Activated T-helper 1 cell treated with Interleukin-2 at 50 U/mL for 16 hours (primary cell): ENCODE data around the gene WBP2.

Experiments used
- DNase-seq: peaks from one replicate; pipeline ENCODE4 v3.0.0-alpha.2; 2020; ENCODE audit warnings: low read depth

WBP2 gene

GRCh38 chr17:75855310-75856061, at the start of gene WBP2:
Gene WBP2 (minus strand): TSS chr17:75855335. CDS start chr17:75855297, 38 bp downstream.
- peak; percentile 91 for DNase-seq

DNA sequence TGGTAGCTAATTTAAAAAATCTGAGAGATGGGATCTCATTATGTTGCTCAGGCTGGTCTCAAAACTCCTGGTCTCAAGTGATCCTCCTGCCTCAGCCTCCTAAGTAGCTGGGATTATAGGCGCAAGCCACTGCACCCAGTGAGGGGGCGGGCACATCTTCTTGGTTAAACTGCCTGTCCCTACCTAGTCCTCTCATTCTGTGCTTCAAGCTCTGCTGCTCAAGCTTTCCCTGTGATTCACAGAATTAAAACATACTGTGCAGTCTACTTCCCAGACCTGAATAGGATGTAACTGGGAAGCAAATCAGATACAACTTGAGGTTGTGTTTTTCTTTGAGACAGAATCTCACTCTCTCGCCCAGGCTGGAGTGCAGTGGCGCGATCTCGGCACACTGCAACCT, 47.3 kb upstream of the WBP2 start:
- DNase-seq: no peak

- no peak for DNase-seq
Observed at GRCh38 chr17:75901727-75902126, 46.6 kb upstream of the WBP2 start.

DNA sequence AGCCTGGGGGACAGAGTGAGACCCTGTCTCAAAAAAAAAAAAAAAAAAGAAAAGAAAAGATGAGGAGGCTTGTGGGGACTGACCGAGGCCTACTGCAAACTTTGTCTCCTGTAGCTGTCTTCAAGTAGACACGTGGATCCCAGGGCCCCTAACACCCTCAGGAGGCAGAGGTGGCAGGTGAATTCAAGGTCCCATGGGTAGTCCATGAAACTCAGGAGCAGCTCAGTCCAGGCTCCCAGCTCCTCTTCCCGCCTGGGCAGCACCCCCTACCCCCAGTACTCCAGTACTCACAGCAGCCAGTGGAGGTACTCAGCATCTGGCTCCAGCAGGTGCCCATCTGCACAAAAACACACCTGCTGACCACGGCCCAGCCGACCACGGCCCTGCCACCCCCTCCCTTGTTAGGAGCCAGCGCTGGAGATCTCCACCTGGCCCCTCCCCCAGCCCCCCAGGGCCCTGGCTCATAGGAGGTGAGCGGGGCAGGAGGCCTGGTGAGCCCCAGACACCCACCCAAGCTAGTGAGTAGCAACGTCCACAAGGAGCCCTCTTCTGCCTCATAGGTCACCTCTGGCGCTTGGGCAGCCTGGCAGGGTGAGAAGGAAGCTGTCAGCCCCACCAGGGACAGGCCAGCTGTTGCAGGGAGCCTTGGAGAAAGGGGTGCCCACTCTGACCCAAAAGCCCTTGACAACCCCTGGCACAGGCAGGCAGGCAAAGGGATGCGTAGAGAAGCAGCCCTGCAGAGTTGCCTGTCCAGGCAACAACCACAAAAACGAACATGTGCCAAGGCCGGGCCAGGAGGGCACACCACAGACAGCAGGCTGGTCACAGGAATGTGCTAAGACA, 45.8 kb upstream of the WBP2 start:
- no peak for DNase-seq

DNA sequence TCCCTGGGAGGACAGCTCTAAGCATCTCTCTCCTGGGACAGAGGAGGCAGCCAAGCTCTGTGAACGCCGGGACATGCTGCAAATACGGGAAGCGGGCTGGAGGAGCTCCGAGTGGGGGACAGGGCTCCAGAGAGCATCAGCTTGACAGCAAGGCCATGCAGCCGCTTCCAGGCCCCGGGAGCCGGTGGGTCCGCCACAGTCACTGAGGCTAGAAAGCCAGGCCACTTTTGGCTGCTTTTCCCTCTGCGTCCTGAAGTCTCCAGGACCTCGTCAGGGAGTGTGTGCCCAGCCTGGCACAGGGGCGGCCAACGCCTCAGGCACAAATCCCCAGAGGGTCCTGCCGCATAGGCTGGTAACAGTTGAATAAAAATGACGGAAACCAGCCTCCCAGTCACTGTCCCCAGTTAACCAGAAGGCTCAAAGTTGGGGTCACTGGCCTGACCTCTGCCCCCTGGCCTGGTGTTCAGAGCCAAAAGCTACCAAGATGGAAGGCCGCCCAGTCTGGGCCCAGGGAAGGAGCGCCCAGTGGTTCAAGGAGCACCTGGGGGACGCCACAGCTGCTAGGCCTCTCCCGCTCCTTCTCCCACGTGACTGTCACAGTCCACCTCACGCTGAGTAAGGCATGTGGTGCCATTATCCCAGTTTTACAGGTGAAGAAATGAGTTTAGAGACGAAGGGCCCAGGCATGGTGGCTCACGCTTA, 44.8 kb upstream of the WBP2 start:
- no peak for DNase-seq

DNA sequence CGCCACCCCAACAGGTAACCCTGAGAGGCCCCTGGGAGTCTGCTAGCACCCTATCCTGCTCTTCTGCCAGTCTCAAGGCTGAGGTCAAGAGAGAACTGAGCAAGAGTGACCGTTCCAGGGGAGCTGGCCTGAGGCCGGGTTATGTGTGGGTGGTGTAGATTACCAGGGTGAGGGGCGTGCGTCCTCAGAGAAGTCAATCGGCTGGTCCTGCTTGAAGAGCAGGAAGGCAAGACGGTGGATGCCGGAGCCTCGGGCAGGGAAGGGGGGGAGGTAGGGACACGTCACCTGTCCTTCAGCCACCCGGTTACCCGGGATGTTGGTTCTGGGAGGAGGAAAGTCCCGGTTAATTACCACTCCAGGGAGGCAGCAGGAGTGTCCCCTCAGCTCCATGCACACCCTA, 44.2 kb upstream of the WBP2 start:
- no peak for DNase-seq

DNA sequence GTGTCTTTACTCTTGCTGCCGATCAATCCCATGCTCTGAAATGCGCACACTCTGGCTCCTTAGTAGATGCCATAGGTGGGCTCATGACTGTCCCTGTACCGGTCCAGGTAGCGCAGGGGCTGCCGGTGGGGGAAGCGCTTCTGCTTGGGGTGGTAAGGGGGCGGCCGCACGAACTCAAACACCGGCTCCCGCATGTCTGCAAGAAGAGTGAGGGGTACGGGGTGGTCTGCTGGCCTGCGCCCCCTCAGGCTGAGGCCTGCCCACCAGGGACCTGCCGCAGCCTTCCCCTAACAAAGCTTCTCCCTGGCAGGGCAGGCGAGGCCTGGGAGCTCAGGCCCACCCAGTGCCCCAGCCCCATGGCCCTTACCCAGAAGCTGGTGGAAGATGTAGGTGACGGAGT, 43.7 kb upstream of the WBP2 start:
- DNase-seq: no peak

DNA sequence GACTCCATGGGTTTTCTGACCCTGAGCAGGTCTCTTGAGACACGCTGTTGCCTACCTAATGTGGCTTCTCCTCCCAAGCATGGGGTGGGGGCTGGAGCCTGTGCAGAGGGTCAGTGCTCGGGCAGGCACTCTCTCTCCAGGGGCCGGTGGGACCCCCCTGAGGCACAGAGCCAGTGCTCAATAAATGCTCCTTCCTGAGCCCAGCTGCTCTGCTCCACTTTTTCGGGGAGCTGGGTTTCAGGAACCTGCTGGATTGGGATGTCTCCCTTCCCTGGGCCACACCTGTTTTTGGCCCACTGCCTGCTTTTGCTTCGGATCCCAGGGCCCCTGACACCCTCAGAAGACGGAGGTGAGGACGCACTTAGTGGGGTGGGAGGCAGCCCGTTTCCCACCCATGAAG, 42.9 kb upstream of the WBP2 start:
- DNase-seq: no peak

DNA sequence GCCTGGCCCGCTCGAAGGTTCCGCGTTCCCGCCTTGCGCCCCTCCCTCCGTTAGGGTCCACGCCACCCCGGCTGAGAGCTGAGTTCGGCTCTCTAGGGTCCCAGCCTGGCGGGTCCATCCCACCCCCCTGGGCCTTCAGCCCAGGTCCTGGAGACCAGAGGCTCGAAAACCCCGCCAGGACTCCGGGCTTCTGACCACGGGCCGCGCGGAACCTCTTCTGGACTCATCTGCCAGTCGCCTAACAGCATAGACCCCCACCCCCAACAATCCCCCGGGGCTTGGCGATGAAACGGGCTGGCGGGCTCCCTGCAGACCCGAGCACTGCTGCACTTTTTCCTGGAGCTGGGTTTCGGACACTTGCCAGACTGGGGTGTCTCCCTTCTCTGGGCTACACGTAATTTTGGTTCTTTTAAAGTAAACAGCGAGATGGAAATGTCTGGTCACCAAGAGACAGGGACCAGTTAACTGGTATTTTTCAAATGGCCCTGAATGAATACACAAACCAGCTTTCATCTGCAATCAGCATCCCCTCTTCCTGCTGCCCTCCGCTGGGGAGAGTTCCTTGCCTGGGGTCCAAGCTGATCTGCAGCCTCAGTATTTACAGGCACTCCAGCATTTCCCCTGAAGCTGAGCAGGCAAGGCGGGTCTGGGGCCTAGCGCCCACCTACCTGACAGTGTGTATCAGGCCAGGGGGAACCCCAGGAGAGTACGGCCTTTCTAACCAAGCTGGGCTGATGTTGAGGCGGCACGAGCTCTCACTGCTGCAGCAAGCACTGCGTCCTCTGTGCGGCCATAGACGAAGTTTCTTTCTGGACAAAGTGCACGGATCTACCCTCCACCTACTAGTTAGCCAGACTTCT, 42.3 kb upstream of the WBP2 start:
- no peak for DNase-seq

DNA sequence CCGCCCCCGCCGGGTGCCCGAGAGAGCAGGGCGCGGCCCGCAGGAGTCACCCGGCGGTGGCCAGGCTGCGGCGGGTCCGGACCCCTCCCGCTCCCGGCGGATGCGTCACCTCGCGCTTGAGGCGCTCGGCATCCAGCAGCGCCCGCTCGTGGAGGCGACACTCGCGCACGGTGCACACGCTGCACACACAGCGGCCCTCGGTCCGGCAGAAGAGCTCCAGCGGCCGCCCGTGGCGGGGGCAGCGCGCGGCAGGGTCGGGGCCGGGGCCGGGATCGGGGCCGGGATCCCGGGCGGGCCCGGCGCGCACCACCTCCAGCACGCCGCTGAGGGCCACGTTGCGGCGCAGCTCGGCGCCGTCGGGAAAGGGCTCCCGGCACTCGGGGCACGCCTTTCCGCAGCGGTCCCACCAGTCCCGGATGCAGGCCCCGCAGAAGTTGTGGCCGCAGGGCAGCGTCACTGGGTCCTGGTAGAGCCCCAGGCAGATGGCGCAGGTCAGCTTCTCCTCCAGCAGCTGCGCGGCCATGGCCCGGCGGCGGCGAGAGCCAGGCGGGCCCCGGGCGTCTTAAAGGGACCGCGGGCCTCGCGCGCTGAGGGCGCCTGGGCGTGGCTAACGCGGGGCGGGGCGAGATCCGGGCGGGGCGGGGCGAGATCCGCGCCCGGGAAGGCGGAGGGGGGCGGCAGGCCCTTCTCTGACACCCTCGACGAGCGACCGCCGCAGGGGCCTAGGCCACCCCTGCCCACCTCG, 41.5 kb upstream of the WBP2 start, which contains the start of gene TRIM65:
TRIM65 (minus strand) TSS at position 537 of the 745 bp plus-strand sequence; CDS start at position 523, 14 bp downstream.
- DNase-seq: peak; percentile 66

DNA sequence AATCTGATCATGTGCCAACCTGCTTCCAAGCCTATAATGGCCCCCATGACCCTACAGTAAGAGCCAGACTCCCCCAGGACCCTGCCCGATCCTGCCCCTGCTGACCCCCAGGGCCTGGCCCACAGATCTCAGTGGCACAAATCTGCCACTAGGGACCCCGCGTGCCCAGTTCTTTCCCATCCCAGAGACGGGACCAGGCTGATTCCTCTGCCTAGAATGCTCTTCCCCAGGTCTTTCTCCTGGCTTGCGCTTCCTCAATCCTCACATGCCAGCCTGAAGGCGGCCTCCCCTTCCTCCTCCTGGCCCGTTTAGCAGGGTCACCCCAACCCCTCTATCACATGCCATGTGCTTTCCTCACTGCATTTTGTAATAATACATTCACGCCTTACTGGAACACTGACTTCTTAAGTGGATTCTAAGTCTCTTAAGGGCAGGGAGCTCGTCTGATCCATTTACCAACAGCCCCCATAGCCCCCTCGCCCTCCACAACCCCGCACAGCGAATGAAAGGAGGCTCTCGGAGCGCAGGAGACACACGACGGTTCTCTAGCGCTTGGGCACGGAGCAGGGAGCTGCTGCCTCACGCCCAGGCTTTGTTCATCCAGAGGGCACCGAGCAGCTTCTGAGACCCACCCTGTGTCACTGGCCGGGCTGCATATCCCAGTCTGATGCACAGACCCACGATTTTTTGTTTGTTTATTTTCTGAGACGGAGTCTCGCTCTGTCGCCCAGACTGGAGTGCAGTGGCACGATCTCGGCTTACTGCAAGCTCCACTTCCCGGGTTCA, 40.4 kb upstream of the WBP2 start:
- DNase-seq: no peak

DNA sequence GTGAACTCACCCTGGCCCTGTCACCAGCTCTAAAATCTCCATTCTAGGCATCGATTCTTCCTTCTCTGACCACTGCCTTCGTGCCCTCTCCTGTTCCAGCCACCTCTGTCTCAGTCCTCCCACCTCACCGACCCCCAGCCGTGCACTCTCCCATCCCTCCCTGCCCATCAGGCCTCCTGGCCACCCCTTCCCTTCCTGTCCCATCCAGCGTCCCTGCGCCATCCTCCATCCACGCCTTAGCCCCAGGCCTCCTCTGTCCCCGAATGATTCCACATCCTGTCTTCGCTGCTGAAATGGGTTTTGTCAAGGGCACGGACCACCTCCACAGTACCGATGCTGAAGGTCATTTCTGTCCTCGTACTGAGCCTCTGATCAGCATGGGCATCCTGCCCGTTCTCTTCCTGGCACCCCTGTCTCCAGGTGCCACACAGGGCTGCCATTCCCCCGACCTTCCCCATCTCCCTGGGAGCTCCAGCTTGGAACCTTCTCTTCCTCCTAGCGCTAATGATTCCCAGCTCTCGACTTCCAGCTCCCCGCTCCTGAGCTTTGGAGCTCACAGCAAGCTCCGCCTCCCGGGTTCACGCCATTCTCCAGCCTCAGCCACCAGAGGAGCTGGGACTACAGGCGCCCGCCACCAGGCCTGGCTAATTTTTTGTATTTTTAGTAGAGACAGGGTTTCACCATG, 39.1 kb upstream of the WBP2 start:
- no peak for DNase-seq

GRCh38 chr17:75893305-75894048, 38.3 kb upstream of the WBP2 start:
- no peak for DNase-seq

DNA sequence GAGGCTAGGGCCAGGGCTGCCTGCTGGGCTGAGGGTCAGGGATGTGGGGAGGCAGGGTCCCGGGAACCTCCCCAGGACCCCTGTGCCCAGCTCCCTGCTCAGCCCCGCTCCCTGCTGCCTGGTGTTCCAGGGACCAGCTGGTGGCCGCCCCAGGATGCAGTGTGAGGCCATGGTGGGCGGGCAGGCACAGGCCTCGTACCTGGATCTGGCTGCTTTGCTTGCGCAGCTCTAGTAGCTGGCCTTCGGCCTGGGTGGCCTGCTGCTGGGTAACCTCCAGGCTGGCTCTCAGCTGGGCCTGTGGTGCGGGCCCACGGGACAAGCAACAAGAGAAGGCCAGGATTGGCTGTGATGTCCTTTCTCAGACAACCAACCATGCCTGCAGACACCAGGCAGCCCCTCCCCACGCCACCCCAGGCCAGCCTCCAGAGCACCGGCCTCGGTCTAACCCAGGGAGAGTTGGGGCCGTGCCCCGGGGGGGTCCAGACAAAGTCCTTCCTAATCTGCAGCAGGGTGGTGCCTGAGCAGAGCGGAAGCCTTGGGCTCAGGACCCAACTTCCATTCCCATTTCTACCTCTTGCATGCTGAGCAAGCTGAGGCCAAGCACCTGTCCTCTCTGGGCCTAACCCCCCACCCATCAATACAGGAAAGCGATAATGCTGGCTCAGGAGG, 37.6 kb upstream of the WBP2 start:
- no peak for DNase-seq

DNA sequence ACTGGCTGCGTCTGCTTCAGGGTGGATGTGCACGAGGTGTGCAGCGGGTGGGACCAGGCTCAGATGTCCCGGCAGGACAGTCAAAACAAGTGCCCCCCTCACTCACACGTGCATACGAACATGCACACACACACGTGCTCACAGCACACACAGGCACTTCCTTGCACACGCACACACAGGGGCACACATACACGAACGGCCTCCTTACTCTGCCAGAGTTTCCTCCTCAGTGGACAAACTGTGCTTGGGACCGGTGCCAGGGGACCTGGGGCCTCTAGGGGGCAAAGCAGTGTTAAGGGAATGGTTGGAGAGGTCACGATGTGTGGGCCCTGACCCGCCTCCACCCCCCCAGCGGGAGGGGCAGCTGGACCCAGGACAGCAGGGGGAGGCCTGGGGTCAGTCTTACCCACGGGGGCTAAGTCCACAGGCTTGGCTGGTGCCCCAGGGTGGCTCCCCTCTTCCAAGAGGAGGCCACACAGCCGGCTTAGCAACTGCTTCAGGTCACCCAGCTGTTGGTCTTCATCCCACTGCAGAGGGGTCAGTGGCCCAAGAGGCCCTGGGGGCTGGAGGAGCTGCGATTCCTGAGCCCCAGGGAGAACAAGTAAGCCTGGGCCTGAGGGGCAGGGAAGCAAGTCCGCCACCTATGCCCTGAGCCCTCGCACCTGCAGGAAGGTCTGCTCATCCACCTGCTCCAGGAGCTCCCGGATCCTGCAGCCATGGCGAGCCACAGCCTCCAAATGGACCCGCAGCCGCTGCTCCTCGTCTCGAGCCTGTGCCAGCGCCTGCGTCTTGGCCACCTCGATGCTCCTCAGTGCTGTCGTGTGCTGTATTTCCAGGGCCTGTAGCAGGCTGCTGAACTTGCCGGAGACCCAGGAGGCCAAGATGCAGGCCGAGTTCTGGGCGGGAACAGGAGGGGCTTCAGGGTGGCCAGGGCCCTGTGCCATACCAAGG, 36.7 kb upstream of the WBP2 start:
- no peak for DNase-seq

GRCh38 chr17:75891022-75891604, 36.0 kb upstream of the WBP2 start:
- no peak for DNase-seq

- DNase-seq: no peak
Observed at GRCh38 chr17:75889454-75889853, 34.3 kb upstream of the WBP2 start.
